ENCODE data around the gene ATF2. TPM values are rescaled to one million over a fixed set of nuclear protein-coding genes. Genes with fewer than 3 reads are reported as not detected.

Gene ATF2
- total RNA-seq, 6 donors from 2014 or later, result 16.6 to 63.4 (median 35.6) TPM

GRCh38 chr2:175026385-175026784, 141.6 kb downstream of the ATF2 start:
- Histone ChIP-seq H3K36me3 (no peaks in the 10 kb centered on the region), H3K4me3 (no peak overlapping the region), H3K4me1 (no peaks in the 10 kb centered on the region), H3K27me3 (no peaks in the 10 kb centered on the region), H3K9me3 (no peaks in the 10 kb centered on the region), H3K27ac (no peak overlapping the region)
- WGBS, 2 donors, result 88 to 89% methylated on average over 2 of the region's 2 CpGs
- ATAC-seq (ENCODE audit: low FRiP score in 2 of 2) (no peak), DNase-seq (no peak)
- TF ChIP-seq POLR2AphosphoS5 (IDR thresholded peaks at IDR 0.05) (no peak), POLR2A (IDR thresholded peaks at IDR 0.05) (no peak), EP300 (IDR thresholded peaks at IDR 0.05) (no peak)
- TF ChIP-seq, protein P1, sequence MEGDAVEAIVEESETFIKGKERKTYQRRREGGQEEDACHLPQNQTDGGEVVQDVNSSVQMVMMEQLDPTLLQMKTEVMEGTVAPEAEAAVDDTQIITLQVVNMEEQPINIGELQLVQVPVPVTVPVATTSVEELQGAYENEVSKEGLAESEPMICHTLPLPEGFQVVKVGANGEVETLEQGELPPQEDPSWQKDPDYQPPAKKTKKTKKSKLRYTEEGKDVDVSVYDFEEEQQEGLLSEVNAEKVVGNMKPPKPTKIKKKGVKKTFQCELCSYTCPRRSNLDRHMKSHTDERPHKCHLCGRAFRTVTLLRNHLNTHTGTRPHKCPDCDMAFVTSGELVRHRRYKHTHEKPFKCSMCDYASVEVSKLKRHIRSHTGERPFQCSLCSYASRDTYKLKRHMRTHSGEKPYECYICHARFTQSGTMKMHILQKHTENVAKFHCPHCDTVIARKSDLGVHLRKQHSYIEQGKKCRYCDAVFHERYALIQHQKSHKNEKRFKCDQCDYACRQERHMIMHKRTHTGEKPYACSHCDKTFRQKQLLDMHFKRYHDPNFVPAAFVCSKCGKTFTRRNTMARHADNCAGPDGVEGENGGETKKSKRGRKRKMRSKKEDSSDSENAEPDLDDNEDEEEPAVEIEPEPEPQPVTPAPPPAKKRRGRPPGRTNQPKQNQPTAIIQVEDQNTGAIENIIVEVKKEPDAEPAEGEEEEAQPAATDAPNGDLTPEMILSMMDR (IDR thresholded peaks at IDR 0.05), result no peak

- no peak for TF ChIP-seq EP300 (IDR thresholded peaks at IDR 0.05)
- TF ChIP-seq POLR2AphosphoS5 (IDR thresholded peaks at IDR 0.05), result no peak
- TF ChIP-seq, protein P1 (IDR thresholded peaks at IDR 0.05), result no peak
- TF ChIP-seq POLR2A (IDR thresholded peaks at IDR 0.05), result no peak
- DNase-seq, result no peak
- Histone ChIP-seq H3K27ac (no peak overlapping the region), H3K27me3 (no peaks in the 10 kb centered on the region), H3K36me3 (no peaks in the 10 kb centered on the region), H3K4me3 (no peak overlapping the region), H3K9me3 (no peaks in the 10 kb centered on the region), H3K4me1 (no peaks in the 10 kb centered on the region)
- WGBS, 2 donors, result 75 to 87% methylated on average over 1 of the region's 1 CpG
- ATAC-seq (ENCODE audit: low FRiP score in 2 of 2), result no peak
Measured at GRCh38 chr2:175025946-175026345, 142.1 kb downstream of the ATF2 start.

DNA sequence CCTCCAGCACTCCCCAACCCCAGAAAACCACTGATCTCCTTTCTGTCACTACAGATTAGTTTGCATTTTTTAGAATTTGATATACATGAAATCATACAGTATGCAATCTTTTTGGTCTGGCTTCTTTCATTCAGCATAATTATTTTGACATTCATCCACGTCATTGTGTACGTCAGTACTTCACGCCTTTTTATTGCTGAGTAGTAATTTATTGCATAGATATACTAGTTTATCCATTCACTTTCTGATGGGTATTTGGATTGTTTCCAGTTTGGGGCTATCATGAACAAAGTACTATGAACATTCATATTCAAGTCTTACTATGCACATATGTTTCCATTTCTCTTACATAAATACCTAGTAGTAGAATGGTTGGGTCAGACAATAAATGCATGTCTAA, 142.8 kb downstream of the ATF2 start:
- DNase-seq (no peak), ATAC-seq (ENCODE audit: low FRiP score in 2 of 2) (no peak)
- no peaks in the 10 kb centered on the region for H3K4me1 ChIP-seq
- no peaks in the 10 kb centered on the region for H3K36me3 ChIP-seq
- H3K27ac ChIP-seq, result no peak overlapping the region
- no peaks in the 10 kb centered on the region for H3K9me3 ChIP-seq
- TF ChIP-seq EP300 (IDR thresholded peaks at IDR 0.05) (no peak), POLR2A (IDR thresholded peaks at IDR 0.05) (no peak), POLR2AphosphoS5 (IDR thresholded peaks at IDR 0.05) (no peak)
- TF ChIP-seq, protein P1 (IDR thresholded peaks at IDR 0.05), result no peak
- H3K27me3 ChIP-seq, result no peaks in the 10 kb centered on the region
- WGBS, 2 donors, result 88 to 98% methylated on average over 3 of the region's 3 CpGs
- H3K4me3 ChIP-seq, result no peak overlapping the region

GRCh38 chr2:175022923-175023322, 145.1 kb downstream of the ATF2 start:
- TF ChIP-seq, protein P1 (IDR thresholded peaks at IDR 0.05), result no peak
- no peak for TF ChIP-seq EP300 (IDR thresholded peaks at IDR 0.05)
- no peak for TF ChIP-seq POLR2A (IDR thresholded peaks at IDR 0.05)
- no peak for TF ChIP-seq POLR2AphosphoS5 (IDR thresholded peaks at IDR 0.05)
- DNase-seq (no peak), ATAC-seq (ENCODE audit: low FRiP score in 2 of 2) (no peak)
- H3K4me3 ChIP-seq, result no peak overlapping the region
- H3K36me3 ChIP-seq, result no peaks in the 10 kb centered on the region
- H3K27me3 ChIP-seq, result no peaks in the 10 kb centered on the region
- no peaks in the 10 kb centered on the region for H3K9me3 ChIP-seq
- H3K27ac ChIP-seq, result no peak overlapping the region
- WGBS, 2 donors, result 68 to 81% methylated on average over 3 of the region's 3 CpGs
- no peaks in the 10 kb centered on the region for H3K4me1 ChIP-seq

Small RNA genes within 50 kb of the gene (small RNA-seq; reads per million reads assigned to genes)
- 0 to 0.13 (median 0.03) reads per million in 4 donors for gene MIR933
- 0 reads per million in 4 donors for gene RF02271
- gene RNU6-1290P, result 0 reads per million in 4 donors
- gene RNU6-763P, result 0 reads per million in 4 donors

Other genes starting within 250 kb of the ATF2 start
- 10 to 100 TPM in 3 of 6 donors, 1 to 10 TPM in 3; 7.2 to 27.1 (median 11.0) TPM for gene CHN1, start 162.8 kb downstream of the ATF2 start, total RNA-seq
- gene ATP5MC3, start 13.5 kb upstream of the ATF2 start, total RNA-seq, result 100 to 1,000 TPM in 3 of 6 donors, 10 to 100 TPM in 3; 14.8 to 164 (median 107) TPM

Measured in upper lobe of left lung (tissue), 6 donors.